Fibroblast of skin of back (primary cell): ENCODE data around the gene ANKRD2.
A peak's percentile ranks its signal among the peaks of the same experiment; 100 is the strongest.
"Not testable (repeated sequence)": the region's sequence is repeated elsewhere in the genome, so short reads cannot be mapped to it uniquely, and the experiment has no call there.

Experiments
- DNase-seq: peaks from one replicate; pipeline ENCODE4 v3.0.0-alpha.2; 2013

ANKRD2 gene

DNA sequence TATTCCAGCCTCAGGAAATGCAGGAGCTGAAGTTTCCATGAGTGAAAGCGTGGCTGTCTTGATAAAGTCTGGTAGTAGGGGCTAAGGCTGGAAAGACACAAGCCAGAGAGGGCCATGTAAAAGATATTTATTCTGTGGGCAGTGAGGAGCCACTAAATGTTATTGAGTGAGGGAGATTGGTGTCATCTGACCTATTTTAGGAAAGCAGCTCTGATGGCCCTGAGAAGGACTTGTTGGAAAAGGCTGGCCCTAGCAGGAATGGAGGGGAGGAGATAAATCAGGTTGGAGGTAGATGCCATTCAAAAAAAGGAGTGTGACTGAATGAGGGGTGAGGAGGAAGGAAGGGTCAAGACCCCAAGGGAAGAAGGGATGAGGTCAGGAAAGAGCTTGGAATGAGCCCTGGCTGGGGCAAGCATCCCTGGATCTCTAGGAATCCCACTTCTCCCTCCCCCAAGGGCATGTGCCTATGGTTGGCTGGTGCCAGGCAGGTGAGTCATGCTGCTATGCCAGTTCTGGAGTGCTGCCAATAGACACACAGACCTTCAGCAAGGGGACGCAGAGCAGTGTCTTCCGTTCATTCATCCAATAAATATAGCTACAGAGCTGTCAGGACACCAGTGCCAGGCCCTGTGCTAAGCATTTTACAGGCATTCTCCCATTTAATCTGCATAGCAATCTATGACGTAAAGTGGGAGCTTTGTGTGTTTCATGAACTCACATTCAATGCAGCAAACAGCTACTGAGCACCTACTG, 2.0 kb downstream of the ANKRD2 start:
- peak; percentile 92 for DNase-seq

DNA sequence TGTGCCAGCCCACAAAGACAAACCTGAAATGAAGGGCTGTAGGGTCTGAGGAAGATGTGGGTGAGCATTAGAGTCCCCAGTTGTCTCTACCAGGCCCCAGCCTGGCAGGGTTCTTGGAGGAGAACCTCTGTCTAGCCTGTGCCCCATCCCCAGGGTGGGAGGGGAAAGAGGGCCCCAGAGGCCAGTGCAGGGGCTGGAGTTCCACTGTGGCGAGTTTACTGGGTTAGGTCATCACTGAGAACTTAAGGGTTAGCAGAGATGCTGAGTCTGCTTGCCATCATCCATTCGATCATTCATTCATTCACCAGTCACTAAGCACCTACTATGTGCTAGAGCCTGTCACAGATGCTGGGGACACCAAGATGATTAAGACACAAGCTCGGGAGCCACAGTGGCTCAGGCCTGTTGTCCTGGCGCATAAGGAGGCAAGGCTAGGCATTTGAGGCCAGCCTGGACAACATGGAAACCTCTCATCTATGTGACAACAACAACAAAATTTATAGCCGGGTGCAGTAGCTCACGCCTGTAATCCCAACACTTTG, 2.6 kb downstream of the ANKRD2 start:
- peak; percentile 44 for DNase-seq

GRCh38 chr10:97576487-97576886, 3.9 kb downstream of the ANKRD2 start:
- not testable (repeated sequence) for DNase-seq

GRCh38 chr10:97577701-97578100, 5.1 kb downstream of the ANKRD2 start:
- no peak for DNase-seq

DNA sequence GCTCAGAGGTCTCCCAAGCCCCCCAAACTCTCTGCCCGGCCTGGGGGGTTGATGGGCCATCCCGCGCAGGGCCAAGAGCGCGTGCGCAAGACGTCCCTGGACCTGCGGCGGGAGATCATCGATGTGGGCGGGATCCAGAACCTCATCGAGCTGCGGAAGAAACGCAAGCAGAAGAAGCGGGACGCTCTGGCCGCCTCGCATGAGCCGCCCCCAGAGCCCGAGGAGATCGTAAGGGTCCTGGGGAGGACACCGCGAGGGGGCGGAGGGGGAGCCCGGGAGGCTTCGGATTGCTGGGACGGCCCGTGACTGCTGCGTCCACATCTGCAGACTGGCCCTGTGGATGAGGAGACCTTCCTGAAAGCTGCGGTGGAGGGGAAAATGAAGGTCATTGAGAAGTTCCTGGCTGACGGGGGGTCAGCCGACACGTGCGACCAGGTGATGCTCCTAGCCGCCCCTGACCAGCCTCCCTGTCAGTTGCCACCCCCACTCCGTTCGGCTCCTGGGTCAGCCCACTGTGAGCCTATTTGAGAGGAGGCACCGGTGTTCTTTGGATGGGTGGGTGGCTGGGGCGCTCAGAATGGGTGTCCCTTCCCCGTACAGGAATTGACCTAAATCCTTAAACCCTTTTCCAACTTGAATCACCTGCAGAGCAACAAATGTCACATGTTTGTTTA, 5.7 kb downstream of the ANKRD2 start:
- no peak for DNase-seq

GRCh38 chr10:97580421-97581367, 8.1 kb downstream of the ANKRD2 start:
- DNase-seq, result no peak

GRCh38 chr10:97582169-97582568, 9.6 kb downstream of the ANKRD2 start:
- no peak for DNase-seq

- no peak for DNase-seq
These were observed 10.9 kb downstream of the ANKRD2 start for GRCh38 chr10:97583476-97583875.

DNA sequence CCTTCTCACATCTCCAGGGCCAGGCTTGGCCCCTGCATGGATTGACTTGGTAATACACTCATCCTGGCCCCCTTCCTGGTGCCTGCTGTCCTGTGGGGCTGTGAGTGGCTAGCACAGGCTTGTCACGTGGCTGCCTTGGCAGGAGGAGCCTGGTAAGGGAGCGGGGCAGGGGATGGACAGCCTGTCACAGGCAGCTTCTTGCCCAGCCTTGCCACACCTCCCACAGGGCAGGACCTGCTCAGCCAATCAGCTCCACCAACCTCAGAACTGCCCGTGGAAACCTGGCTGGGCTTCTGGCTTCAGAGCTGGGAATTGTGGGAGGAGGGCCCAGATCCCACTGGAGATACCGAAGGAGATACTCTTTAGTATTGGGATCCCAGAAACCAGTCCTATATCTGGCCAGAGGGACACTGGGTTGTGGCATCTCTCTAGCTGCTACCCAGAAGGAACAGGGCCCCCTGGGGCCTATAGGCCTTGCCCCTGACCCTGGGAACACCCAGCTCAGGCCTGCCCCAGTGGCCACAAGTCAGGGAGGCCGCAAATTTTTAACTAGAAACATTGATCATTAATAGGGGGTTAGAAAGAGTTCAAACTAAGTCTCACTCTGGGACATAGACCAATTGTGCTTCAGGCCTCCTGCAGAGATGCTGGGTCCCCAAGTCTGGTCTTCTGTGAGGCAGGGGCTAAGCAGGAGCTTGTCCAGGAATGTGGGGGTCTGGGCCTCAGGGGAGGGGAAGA, 11.7 kb downstream of the ANKRD2 start, which contains the start of gene HOGA1:
Gene HOGA1 (plus strand): TSS at position 330 of the 738 bp plus-strand sequence. CDS start 315 bp downstream, at position 645.
- DNase-seq, result peak; percentile 70

DNA sequence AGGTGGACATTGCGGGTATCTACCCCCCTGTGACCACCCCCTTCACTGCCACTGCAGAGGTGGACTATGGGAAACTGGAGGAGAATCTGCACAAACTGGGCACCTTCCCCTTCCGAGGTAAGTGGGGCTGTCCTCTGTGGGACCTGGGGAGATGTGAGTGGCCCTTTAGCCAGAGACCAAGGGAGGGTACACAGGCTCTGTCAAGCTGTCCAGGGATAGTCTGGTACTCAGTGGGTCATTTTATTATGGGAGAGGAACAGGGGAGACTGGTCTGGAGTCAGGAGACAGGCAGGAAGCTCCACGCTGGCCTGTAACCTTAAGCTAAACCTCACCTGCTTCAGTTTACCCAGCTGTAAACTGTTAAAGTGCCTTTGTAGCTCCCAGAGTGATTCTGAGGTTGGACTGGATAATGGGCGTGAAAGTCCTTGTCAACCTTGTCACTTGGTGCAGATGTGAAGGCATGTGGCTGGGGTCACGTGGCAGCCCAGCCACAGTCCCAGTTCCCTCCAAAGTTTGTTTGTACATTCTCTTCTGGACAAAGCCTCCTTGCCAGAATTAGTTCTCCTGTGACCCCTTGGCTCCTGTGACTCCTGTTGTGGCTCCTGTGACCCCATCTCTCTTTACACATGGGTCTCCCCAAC, 12.3 kb downstream of the ANKRD2 start:
- DNase-seq, result no peak

DNA sequence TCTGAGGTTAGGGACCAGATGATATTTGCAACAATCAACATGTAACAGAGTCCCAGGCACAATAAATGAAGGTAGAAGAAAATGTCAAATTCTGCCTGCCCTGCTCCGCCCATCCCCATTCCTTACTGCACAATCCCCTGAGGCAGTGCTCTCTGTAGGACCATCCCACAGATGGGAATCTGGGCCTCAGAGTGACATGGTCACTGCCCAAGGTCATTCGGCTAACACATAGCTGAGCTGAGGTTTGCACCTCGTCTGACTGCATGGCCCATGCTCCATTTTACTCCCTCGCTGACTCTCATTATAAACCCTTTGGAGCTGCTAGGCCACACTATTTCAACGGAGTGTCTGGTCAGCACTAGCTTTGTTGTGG, 12.8 kb downstream of the ANKRD2 start:
- no peak for DNase-seq

DNA sequence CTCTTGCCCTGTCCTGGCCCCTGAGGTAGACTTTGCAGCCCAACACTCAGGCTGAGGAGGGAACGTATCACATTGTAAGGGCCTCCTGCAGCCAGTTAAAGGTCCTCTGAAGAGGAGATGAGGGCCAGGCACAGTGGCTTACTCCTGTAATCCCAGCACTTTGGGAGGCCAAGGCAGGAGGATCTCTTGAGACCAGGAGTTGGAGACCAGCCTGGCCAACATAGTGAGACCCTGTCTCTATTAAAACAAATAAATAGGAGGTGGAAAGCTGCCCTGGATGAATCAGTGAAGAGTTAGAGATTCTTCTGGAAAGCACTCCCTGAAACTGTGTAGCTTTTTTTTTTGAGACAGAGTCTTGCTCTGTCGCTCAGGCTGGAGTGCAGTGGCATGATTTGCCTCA, 14.6 kb downstream of the ANKRD2 start:
- DNase-seq, result no peak

DNA sequence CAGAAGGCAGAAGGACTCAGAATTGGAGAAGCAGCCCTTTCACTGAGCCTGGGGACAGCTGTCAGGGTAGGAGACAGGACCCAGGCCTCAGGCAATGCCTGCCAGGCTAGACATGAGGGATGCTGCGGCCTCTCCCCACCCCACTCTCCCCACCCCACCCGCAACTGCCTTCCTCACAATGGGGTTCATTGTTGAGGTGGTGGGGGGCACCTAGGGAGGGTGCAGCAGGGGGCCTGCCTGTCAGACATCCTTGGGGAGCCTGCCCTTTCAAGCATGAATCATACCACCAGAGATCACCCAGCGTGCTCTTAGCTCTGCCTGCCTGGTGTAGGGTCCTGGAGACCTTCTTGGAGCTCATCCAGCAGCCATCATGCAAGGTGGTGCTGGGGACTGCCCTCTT, 16.9 kb downstream of the ANKRD2 start, which contains the start of gene C10orf62:
Gene C10orf62 (plus strand): TSS at position 243 of the 400 bp plus-strand sequence. CDS start 177 bp downstream, outside the sequence.
- no peak for DNase-seq

DNA sequence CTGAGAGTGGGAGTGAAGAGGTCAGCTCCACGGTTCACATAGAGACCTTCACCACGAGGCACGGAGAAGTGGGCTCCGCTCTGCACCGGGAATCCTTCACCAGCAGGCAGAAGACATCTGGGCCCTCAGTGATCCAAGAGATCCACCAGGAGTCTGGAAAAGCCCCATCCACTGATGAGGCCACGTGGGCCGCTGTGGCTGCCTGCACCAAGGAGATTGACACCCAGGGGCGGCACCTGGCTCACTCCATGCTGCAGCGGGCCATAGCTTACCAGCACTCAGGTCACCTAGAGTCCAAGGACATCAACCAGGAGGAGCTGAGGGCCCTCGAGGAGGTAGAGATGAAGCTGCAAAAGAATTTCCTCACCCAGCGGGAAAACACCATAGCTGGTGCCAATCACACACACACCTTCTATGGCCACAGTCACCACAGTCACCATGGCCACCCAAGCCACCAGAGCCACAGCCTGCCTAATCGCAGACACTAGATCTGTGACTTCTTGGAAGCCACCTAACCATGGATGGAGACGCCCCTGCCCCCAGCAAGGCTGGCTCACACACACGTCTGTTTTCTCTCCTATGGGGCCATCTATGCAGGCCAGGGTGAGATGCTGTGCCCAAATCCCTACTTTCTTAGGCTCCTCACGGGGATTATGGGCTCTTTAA, 17.6 kb downstream of the ANKRD2 start:
- no peak for DNase-seq

GRCh38 chr10:97590748-97591495, 18.3 kb downstream of the ANKRD2 start:
- no peak for DNase-seq

- DNase-seq, result peak; percentile 62
These were observed 20.8 kb downstream of the ANKRD2 start for GRCh38 chr10:97593421-97593820.

DNA sequence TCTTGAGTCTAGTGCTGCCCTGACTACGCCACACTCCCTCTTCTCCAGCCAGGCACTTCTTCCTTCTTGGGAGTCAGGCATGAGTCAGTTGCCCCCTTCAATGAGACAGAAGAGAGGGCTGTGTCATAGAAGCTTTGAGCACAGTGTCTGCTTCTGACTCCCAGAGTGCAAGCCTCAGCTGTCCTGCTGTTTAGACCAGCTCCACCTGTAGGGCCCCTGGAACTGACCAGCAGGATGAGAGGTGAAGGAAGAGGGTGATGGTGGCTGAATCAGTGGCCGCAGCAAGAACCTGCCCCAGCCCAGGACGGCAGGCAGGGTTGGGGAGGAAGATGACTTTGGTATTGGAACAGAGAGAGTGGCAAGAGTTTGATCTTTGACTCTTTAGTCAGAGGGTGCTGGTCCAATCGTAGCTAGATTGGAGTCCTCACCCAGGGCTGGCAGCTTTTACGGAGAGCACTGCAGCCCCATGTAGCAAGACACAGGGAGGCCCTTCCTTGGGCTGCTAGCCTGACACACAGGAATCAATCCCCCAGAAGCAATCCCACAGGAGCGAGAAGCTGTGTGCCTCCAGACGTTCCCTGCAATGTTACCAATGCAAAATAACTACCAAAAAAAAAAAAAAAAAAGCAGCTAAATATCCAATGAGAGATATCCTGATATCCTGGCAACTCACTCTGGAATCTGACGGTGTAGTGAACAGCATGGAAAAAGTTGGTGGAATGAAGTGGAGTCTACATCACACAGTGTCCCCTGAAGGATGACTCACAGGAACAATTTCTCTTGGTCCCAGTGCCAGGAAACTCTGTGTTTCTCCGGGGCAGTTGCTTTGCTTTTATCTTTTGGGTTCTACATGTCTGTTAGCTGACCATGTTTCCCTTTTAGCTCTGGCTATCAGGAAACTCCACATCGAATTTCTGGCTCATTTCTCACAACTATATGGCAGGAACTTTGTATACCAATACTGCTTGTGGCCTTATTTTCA, 23.8 kb downstream of the ANKRD2 start:
- DNase-seq, result peak; percentile 94

DNA sequence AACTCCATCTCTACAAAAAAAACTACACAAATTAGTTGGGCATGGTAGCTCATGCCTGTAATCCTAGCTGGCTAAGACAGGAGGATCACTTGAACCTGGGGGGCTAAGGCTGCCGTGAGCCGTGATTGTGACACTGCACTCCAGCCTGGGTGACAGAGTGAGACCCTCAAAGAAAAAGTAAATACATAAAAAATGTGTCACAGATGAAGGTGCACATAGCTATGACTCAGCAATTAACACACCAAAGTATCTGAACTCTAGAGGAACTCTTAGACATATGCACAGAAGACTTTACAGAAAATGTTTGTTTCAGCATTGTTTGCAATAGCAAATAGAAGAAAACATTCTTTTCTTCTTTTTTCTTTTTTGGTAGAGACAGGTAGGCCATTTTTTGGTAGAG, 25.2 kb downstream of the ANKRD2 start:
- no peak for DNase-seq
